Astrocyte of the spinal cord (primary cell): ENCODE results near the gene MYBPH.

Experiments used
- DNase-seq: peaks from one replicate; pipeline ENCODE4 v3.0.0; 2011; ENCODE audit warnings: low read depth, low spot score
- H3K4me3 ChIP-seq: 2 replicates; pipeline ENCODE4 v1.5.1; 2011; ENCODE audit warnings: low read depth, mild to moderate bottlenecking, low read length, moderate library complexity
- CTCF ChIP-seq: IDR thresholded peaks from 2 replicates; pipeline ENCODE4 v1.5.1; 2012; ENCODE audit warnings: low read depth, mild to moderate bottlenecking, low read length, inconsistent platforms
- in situ Hi-C: cut with HindIII; loops from 2 replicates; pipeline ENCODE4 v1.10.0; 2017; ENCODE audit warnings: low sequenced_read_pairs

MYBPH gene

GRCh38 chr1:203136409-203137042, 39.1 kb downstream of the MYBPH start:
- in situ Hi-C loops, result no loop called here
- no peak for DNase-seq
- TF ChIP-seq CTCF, result no peak
- no peak overlapping the region for H3K4me3 ChIP-seq

DNA sequence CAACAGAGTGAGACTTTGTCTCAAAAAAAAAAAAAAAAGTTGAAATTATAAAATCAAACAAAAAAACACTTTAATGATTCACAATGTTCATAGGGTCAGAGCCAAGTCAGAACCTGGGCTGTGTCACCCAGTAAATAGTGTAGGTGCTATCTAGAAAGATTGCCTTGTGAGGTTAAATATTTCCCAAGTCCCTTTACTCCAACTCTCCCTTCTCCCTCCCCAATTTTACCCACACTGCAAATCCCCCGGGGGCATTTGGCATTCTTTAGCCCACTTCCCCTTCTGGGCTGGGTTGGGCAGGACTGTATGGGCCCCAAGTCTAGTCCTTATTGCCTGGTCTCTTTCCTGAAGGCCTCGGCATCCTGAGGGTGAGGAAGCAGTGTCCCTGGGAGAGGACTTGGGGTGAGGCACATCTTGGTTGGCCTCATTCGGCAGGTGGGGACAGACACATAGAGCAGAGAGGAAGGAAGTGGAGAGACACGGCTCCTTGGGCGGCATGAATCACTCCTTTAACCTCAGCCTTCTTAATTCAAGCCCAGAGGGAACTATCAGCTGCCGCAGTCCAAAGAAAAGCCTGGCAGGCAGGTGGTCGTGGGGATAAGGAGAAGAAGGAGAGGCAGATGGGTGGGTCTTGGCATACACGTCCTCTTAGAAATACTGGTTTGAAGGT, 39.9 kb downstream of the MYBPH start:
- in situ Hi-C loops, result no loop called here
- TF ChIP-seq CTCF, result no peak
- no peak overlapping the region for H3K4me3 ChIP-seq
- no peak for DNase-seq

DNA sequence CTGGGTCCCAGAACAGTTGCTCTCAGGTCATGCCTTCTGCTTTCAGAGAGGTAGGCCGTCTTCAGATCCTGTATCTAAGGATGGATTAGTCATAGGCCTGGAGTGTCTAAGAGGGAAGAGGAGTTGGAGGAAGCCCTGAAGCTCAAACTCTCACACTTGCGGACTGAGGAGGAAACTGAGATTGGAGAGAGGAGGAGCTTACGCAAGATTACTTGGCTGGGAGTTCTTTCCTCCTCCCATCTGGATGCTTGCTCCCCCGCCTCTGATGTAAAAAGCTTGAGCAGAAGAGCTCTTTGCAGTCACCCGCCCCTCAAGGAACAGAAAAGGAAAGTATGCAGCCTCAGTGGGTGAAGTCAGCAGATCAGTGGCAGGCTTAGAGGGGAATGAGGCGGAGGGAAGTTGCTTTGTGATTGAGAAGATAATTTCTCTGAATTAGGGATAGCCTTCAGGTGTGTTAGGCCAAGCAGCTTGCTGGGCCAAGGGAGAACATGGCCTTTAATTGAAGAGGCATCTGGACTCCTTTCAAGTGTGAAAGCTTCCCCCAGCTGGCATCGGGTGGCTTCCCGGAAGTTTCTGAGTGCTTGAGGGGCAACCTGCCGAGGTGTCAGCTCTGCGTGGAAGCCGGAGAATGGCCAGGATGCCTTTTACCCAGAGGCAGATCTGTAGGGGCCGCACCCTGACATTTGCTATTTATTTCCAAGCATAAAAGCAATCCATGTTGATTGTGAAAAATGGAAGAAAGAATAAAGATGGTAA, 41.5 kb downstream of the MYBPH start:
- no peak overlapping the region for H3K4me3 ChIP-seq
- in situ Hi-C loops, result no loop called here
- no peak for DNase-seq
- TF ChIP-seq CTCF, result no peak

- no peak for TF ChIP-seq CTCF
- no peak overlapping the region for H3K4me3 ChIP-seq
- no peak for DNase-seq
- in situ Hi-C loops, result no loop called here
Measured at GRCh38 chr1:203131548-203132200, 44.0 kb downstream of the MYBPH start.

GRCh38 chr1:203130358-203130985, 45.2 kb downstream of the MYBPH start:
- no peak for DNase-seq
- no peak overlapping the region for H3K4me3 ChIP-seq
- in situ Hi-C loops, result no loop called here
- TF ChIP-seq CTCF, result no peak

- no peak for TF ChIP-seq CTCF
- in situ Hi-C loops, result no loop called here
- no peak for DNase-seq
- no peak overlapping the region for H3K4me3 ChIP-seq
Measured at GRCh38 chr1:203129501-203130231, 46.0 kb downstream of the MYBPH start.
